Stomach (tissue), 9 donors: ENCODE results near the gene MEX3A. TPM values are rescaled to one million over a fixed set of nuclear protein-coding genes. Genes with fewer than 3 reads are reported as not detected.

ENCODE experiments used
- DNase-seq, 2 donors: peaks; one replicate each; pipeline versions ENCODE4 v3.0.0 to v3.0.0-alpha.2; 2013 to 2019
- H3K27ac ChIP-seq, 5 donors: fragments of 200-600 bp in 4 of 5; sonication (generic) in 4 of 5; one replicate each; pipeline ENCODE4 v1.5.1; 2013 to 2019; ENCODE audit warnings: mild to moderate bottlenecking in 1 of 5, moderate library complexity in 1 of 5
- H3K27me3 ChIP-seq, 3 donors: fragments of 200-600 bp; sonication (generic); one replicate each; pipeline ENCODE4 v1.5.1; 2017 to 2019; ENCODE audit warnings: mixed run types in 1 of 3
- H3K36me3 ChIP-seq, 4 donors: fragments of 200-600 bp; sonication (generic); 1 replicate in 3 of 4; 2 replicates in 1 of 4; pipeline ENCODE4 v1.5.1; 2016 to 2019
- H3K4me1 ChIP-seq, 4 donors: fragments of 200-600 bp; sonication (generic); one replicate each; pipeline ENCODE4 v1.5.1; 2016 to 2019
- H3K4me3 ChIP-seq, 4 donors: fragments of 200-600 bp; sonication (generic) in 3 of 4; one replicate each; pipeline ENCODE4 v1.5.1; 2016 to 2019; ENCODE audit warnings: mild to moderate bottlenecking in 1 of 4
- H3K9me3 ChIP-seq, 4 donors: fragments of 200-600 bp; sonication (generic); one replicate each; pipeline ENCODE4 v1.5.1; 2016 to 2019
- EP300 ChIP-seq: sonication (generic); formaldehyde crosslinking; IDR thresholded peaks from one replicate; pipeline ENCODE4 v1.6.1; 2017; ENCODE audit warnings: antibody characterized with exemption
- POLR2A ChIP-seq, 4 donors: fragments of 450-650 bp; IDR thresholded peaks; one replicate each; pipeline ENCODE4 v1.6.1; 2016; ENCODE audit warnings: antibody characterized with exemption in 4 of 4, control low read depth in 2 of 4, mild to moderate bottlenecking in 1 of 4, moderate library complexity in 1 of 4
- POLR2AphosphoS5 ChIP-seq, 3 donors: sonication (generic); formaldehyde crosslinking; IDR thresholded peaks; one replicate each; pipeline ENCODE4 v1.6.1; 2016; ENCODE audit warnings: antibody characterized with exemption in 3 of 3
- WGBS, 5 donors: extraction: QIAGEN DNeasy Blood & Tissue Kit in 3 of 5; methylation state at CpG; one replicate each; pipeline versions ENCODE4 v1.1.5 to v1.1.7; 2013 to 2018; 5-methylcytosine and 5-hydroxymethylcytosine counted together
- intact Hi-C: fragments of 100-400 bp; cut with DNase I; formaldehyde crosslinking; loops from one replicate; pipeline ENCODE4 v1.15.1; 2023; ENCODE audit warnings: low total_unique reads
- polyA plus RNA-seq, 3 donors: library from polyadenylated mRNA; stranded (reverse); fragments of 200-250 nt; gene quantifications; one replicate each; pipeline ENCODE4 v1.2.3, GENCODE V29; 2013
- total RNA-seq, 5 donors: library from RNA; depleted of rRNA; stranded (reverse); fragments of >200 nt; gene quantifications; one replicate each; pipeline versions ENCODE4 v1.1.0 to v1.2.3, GENCODE V29; 2014 to 2016
- TF ChIP-seq, protein P1 (sequence below), 7 experiments: fragments of 450-650 bp in 4 of 7; fragments of 200-600 bp in 3 of 7; sonication (generic) in 3 of 7; IDR thresholded peaks; one replicate each; pipeline ENCODE4 v1.5.1; 2016 to 2019; ENCODE audit warnings: antibody characterized with exemption in 7 of 7, control low read depth in 2 of 7, mild to moderate bottlenecking in 1 of 7
- donor health status: healthy with polysubstance abuse.
- donor health status: Bipolar disorder and iron deficiency.
- donor health status: healthy.

The MEX3A gene
- total and polyA plus RNA-seq, 8 donors = 0.25 to 11.0 (median 1.5) TPM; not detected in 3

DNA sequence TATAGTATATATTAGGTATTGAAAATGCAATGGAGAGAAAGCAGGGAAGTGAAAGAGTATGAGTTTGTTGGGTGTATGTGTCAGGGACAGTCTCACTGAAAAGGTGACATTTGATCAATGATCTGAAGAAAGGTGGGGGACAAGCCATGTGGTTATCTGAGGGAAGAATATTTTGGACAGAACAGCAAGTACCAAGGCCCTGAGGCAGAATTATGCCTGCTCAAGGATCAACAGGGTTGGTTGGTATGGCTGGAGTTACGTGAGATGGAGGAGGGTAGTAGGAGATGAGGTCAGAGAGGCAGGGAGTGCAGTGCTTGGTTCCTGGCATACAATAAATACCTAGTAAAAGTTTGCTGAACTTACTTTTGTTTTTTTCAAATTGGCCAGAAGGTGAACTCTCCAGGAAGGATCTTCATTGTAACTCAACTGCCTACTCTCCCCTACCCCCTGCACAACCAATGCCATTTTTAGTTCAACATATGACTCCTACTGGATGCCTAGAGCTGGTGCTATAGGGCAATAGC is 25.9 kb downstream of the MEX3A start:
- peaks cover 14 to 39% (median 28%) of the 10 kb centered on the region in 4 donors for H3K4me1 ChIP-seq
- H3K4me3 ChIP-seq = peak overlapping the region in 1 of 4 donors; percentile 97
- DNase-seq = no peak
- H3K27ac ChIP-seq = no peak overlapping the region
- intact Hi-C loops = no loop called here
- no peaks in the 10 kb centered on the region for H3K27me3 ChIP-seq
- peaks cover 7 to 21% (median 15%) of the 10 kb centered on the region in 4 donors for H3K36me3 ChIP-seq
- WGBS, 5 donors = 92 to 100% (median 97%) methylated on average over 1 of the region's 1 CpG
- no peak for TF ChIP-seq EP300
- TF ChIP-seq, protein P1, sequence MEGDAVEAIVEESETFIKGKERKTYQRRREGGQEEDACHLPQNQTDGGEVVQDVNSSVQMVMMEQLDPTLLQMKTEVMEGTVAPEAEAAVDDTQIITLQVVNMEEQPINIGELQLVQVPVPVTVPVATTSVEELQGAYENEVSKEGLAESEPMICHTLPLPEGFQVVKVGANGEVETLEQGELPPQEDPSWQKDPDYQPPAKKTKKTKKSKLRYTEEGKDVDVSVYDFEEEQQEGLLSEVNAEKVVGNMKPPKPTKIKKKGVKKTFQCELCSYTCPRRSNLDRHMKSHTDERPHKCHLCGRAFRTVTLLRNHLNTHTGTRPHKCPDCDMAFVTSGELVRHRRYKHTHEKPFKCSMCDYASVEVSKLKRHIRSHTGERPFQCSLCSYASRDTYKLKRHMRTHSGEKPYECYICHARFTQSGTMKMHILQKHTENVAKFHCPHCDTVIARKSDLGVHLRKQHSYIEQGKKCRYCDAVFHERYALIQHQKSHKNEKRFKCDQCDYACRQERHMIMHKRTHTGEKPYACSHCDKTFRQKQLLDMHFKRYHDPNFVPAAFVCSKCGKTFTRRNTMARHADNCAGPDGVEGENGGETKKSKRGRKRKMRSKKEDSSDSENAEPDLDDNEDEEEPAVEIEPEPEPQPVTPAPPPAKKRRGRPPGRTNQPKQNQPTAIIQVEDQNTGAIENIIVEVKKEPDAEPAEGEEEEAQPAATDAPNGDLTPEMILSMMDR (IDR thresholded peaks at IDR 0.05) = no peak
- no peak for TF ChIP-seq POLR2AphosphoS5 (IDR thresholded peaks at IDR 0.05)
- no peak for TF ChIP-seq POLR2A (IDR thresholded peaks at IDR 0.05)
- H3K9me3 ChIP-seq = no peaks in the 10 kb centered on the region

DNA sequence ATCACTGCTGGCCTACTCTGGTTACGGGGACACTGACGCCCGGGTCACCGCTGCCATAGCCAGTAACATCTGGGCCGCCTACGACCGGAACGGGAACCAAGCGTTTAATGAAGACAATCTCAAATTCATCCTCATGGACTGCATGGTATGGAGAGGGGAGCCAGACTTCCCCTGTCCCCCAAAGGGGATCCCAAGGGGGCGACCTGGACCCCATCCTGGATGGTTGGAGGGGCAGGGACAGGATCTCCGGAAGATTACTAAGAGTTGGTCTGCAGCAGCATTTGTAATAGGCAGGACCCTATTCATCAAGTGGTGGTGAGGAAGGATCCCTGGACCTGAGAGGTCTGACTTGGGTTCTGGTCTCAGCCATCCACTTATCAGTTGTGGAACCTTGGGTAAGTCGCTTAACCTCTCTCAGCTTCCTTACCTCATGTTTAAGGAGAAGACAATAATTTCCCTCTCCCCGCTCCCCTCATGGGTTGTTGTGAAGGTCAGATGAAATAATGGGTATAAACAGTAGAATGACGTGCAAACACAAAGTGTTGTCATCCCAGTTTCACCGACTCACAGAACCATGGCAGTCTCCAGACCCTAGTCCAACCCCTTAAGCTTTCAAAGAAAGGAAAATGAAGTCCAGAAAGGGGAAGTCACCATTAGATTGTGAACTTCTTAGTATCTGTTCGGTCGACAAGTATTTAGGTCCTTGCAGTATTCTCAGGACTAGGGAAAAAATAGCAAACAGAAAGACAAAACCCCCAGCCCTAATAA is 26.8 kb downstream of the MEX3A start:
- Histone ChIP-seq H3K27me3 (no peaks in the 10 kb centered on the region), H3K36me3 (peaks cover 11 to 30% (median 22%) of the 10 kb centered on the region in 4 donors), H3K27ac (peak overlapping the region; percentile 66 to 93 (median 92)), H3K9me3 (no peaks in the 10 kb centered on the region), H3K4me3 (peak overlapping the region; percentile 71 to 97 (median 86)), H3K4me1 (peaks cover 14 to 39% (median 29%) of the 10 kb centered on the region in 4 donors)
- TF ChIP-seq POLR2AphosphoS5 (IDR thresholded peaks at IDR 0.05) (no peak), EP300 (no peak), POLR2A (IDR thresholded peaks at IDR 0.05) (no peak)
- TF ChIP-seq, protein P1 (IDR thresholded peaks at IDR 0.05) = no peak
- intact Hi-C loops = no loop called here
- no peak for DNase-seq
- whole genome bisulfite sequencing, 5 donors = 18 to 38% (median 20%) methylated on average over 8 to 17 of the region's 17 CpGs

DNA sequence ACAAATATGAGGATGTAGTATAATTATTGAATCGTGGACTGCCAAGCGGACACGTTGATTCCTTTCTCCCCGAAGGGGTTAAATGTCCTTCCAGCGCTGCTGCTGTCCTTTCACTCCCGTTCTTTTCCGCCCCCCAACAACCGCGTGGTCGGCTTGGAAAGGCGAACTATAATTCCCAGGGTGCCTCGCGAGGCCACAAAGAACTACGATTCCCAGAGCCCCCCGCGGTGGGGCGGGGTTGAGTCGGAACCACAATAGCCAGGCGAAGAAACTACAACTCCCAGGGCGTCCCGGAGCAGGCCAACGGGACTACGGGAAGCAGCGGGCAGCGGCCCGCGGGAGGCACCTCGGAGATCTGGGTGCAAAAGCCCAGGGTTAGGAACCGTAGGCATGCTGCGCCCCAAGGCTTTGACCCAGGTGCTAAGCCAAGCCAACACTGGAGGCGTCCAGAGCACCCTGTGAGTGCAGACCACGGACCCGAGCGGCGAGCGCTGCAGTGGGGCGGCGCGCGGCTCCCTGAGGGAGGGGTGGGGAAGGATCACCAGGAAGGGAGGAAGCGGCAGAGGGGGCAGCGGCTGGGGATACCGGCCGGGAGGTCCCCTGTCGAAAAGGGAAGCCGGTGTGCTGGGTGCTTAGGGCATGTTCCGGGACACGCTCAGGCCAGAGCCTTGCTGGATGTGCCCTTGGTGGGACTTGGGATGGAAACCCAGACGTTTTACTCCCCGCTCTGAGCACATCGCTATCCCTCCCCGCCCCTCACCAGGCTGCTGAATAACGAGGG is 27.6 kb downstream of the MEX3A start, which contains the start of gene LAMTOR2:
Gene LAMTOR2 (plus strand): TSS at position 283 of the 781 bp plus-strand sequence. CDS start 108 bp downstream, at position 391.
- peaks cover 14 to 39% (median 29%) of the 10 kb centered on the region in 4 donors for H3K4me1 ChIP-seq
- WGBS, 5 donors = 0% methylated on average over 38 to 53 of the region's 53 CpGs
- H3K36me3 ChIP-seq = peaks cover 11 to 38% (median 30%) of the 10 kb centered on the region in 4 donors
- H3K27me3 ChIP-seq = no peaks in the 10 kb centered on the region
- DNase-seq = peak; percentile 98 to 99
- peak within 1 kb of the TSS; percentile 71 to 97 (median 86) for H3K4me3 ChIP-seq
- no peak for TF ChIP-seq EP300
- TF ChIP-seq, protein P1 (IDR thresholded peaks at IDR 0.05) = peak in 1 of 7 experiments; percentile 20
- peak; percentile 69 to 93 (median 70) for TF ChIP-seq POLR2AphosphoS5 (IDR thresholded peaks at IDR 0.05)
- peak in 1 of 4 donors; percentile 49 for TF ChIP-seq POLR2A (IDR thresholded peaks at IDR 0.05)
- intact Hi-C loops = no loop called here
- H3K9me3 ChIP-seq = no peaks in the 10 kb centered on the region
- H3K27ac ChIP-seq = peak within 1 kb of the TSS; percentile 91 to 94 (median 93)
